Osteocyte (in vitro differentiated cells): ENCODE measurements around the gene ERMAP. TPM values are rescaled to one million over a fixed set of nuclear protein-coding genes. Genes with fewer than 3 reads are reported as not detected.

Experiments
- DNase-seq: peaks from one replicate; pipeline ENCODE4 v3.0.0; 2021; ENCODE audit warnings: mixed read lengths; ENCODE audit not compliant: unreplicated experiment; ENCODE audit errors: extremely low spot score
- H3K27ac Mint-ChIP-seq: one replicate; pipeline ENCODE4 v1.8.0; 2021; ENCODE audit warnings: mild to moderate bottlenecking, mixed read lengths; ENCODE audit not compliant: unreplicated experiment
- H3K27me3 Mint-ChIP-seq: one replicate; pipeline ENCODE4 v1.8.0; 2021; ENCODE audit warnings: mixed read lengths; ENCODE audit not compliant: unreplicated experiment
- H3K36me3 Mint-ChIP-seq: one replicate; pipeline ENCODE4 v1.8.0; 2021; ENCODE audit warnings: mixed read lengths; ENCODE audit not compliant: unreplicated experiment
- H3K4me1 Mint-ChIP-seq: one replicate; pipeline ENCODE4 v1.8.0; 2021; ENCODE audit warnings: mixed read lengths; ENCODE audit not compliant: unreplicated experiment
- H3K4me3 Mint-ChIP-seq: one replicate; pipeline ENCODE4 v1.8.0; 2021; ENCODE audit warnings: mild to moderate bottlenecking, moderate library complexity, mixed read lengths; ENCODE audit not compliant: unreplicated experiment
- H3K9me3 Mint-ChIP-seq: one replicate; pipeline ENCODE4 v1.8.0; 2021; ENCODE audit warnings: mixed read lengths; ENCODE audit not compliant: unreplicated experiment
- CTCF ChIP-seq: fragments of 200-600 bp; sonication (generic); IDR thresholded peaks from 2 replicates; pipeline ENCODE4 v1.5.0; 2021; ENCODE audit warnings: antibody characterized with exemption, mild to moderate bottlenecking, moderate library complexity
- total RNA-seq: library from RNA; stranded (reverse); gene quantifications from 2 replicates; pipeline ENCODE4 v1.2.1, GENCODE V29; 2021

ERMAP gene
- total RNA-seq, 1 donor from 2014 or later: 13.8 TPM

- no peaks in the 10 kb centered on the region for H3K9me3 Mint-ChIP-seq
- no peaks in the 10 kb centered on the region for H3K4me1 Mint-ChIP-seq
- H3K36me3 Mint-ChIP-seq: no peaks in the 10 kb centered on the region
- H3K4me3 Mint-ChIP-seq: no peak overlapping the region
- TF ChIP-seq CTCF: no peak
- no peak overlapping the region for H3K27ac Mint-ChIP-seq
- H3K27me3 Mint-ChIP-seq: peaks cover 45% of the 10 kb centered on the region
- peak; percentile 80 for DNase-seq
These were observed 69.9 kb downstream of the ERMAP start for GRCh38 chr1:42886800-42887199.

GRCh38 chr1:42887366-42887765 lies 70.4 kb downstream of the ERMAP start:
- Mint-ChIP-seq H3K9me3 (no peaks in the 10 kb centered on the region), H3K27ac (no peak overlapping the region), H3K4me1 (no peaks in the 10 kb centered on the region), H3K4me3 (no peak overlapping the region), H3K27me3 (peaks cover 46% of the 10 kb centered on the region), H3K36me3 (no peaks in the 10 kb centered on the region)
- no peak for DNase-seq
- TF ChIP-seq CTCF: no peak

- H3K4me3 Mint-ChIP-seq: no peak overlapping the region
- H3K27me3 Mint-ChIP-seq: peaks cover 43% of the 10 kb centered on the region
- H3K4me1 Mint-ChIP-seq: no peaks in the 10 kb centered on the region
- H3K27ac Mint-ChIP-seq: no peak overlapping the region
- no peak for TF ChIP-seq CTCF
- no peak for DNase-seq
- no peaks in the 10 kb centered on the region for H3K9me3 Mint-ChIP-seq
- no peaks in the 10 kb centered on the region for H3K36me3 Mint-ChIP-seq
These were observed 71.2 kb downstream of the ERMAP start for GRCh38 chr1:42888013-42888633.

GRCh38 chr1:42889264-42889663 lies 72.3 kb downstream of the ERMAP start:
- no peak for DNase-seq
- Mint-ChIP-seq H3K27ac (no peak overlapping the region), H3K4me3 (no peak overlapping the region), H3K27me3 (peaks cover 39% of the 10 kb centered on the region), H3K36me3 (no peaks in the 10 kb centered on the region), H3K4me1 (no peaks in the 10 kb centered on the region), H3K9me3 (no peaks in the 10 kb centered on the region)
- TF ChIP-seq CTCF: no peak

GRCh38 chr1:42891465-42892138 lies 74.7 kb downstream of the ERMAP start:
- Mint-ChIP-seq H3K9me3 (no peaks in the 10 kb centered on the region), H3K4me3 (no peak overlapping the region), H3K27me3 (peaks cover 46% of the 10 kb centered on the region), H3K36me3 (no peaks in the 10 kb centered on the region), H3K4me1 (no peaks in the 10 kb centered on the region), H3K27ac (no peak overlapping the region)
- TF ChIP-seq CTCF: no peak
- DNase-seq: no peak

Other genes with a start within 250 kb of the ERMAP start
- 26.7 and 30.2 TPM in 2 replicates for gene PPIH, start 158.7 kb upstream of the ERMAP start, total RNA-seq
- gene YBX1, start 134.7 kb upstream of the ERMAP start, total RNA-seq: 529 and 538 TPM in 2 replicates
- not detected in 2 replicates for gene CLDN19, start 76.9 kb upstream of the ERMAP start, total RNA-seq
- gene P3H1, start 50.1 kb upstream of the ERMAP start, total RNA-seq: 210 and 221 TPM in 2 replicates
- 5.3 and 5.6 TPM in 2 replicates for gene C1orf50, start 49.9 kb upstream of the ERMAP start, total RNA-seq
- gene TMEM269, start 32.1 kb upstream of the ERMAP start, total RNA-seq: 0.21 and 0.67 TPM in 2 replicates
- gene SVBP, start 275 bp downstream of the ERMAP start, total RNA-seq: 36.5 and 36.8 TPM in 2 replicates
- 8.7 and 10.7 TPM in 2 replicates for gene ZNF691, start 29.5 kb downstream of the ERMAP start, total RNA-seq
- gene SLC2A1, start 141.7 kb downstream of the ERMAP start, total RNA-seq: 200 and 236 TPM in 2 replicates